Activated CD4-positive, alpha-beta T cell treated with anti-CD3 and anti-CD28 coated beads, Interleukin-2, amount 10 ng/mL, durations not matched to agents 24 days and 14 days (primary cell): Measurements from ENCODE around the gene GPS1. TPM values are rescaled to one million over a fixed set of nuclear protein-coding genes. Genes with fewer than 3 reads are reported as not detected.

Experiments used
- DNase-seq: peaks from one replicate; pipeline ENCODE4 v3.0.0; 2022
- H3K27ac Mint-ChIP-seq: one replicate; pipeline ENCODE4 v1.8.0; 2022; ENCODE audit warnings: mild to moderate bottlenecking, mixed read lengths
- H3K27me3 Mint-ChIP-seq: one replicate; pipeline ENCODE4 v1.8.0; 2022; ENCODE audit warnings: mixed read lengths
- H3K36me3 Mint-ChIP-seq: one replicate; pipeline ENCODE4 v1.8.0; 2022; ENCODE audit warnings: low read depth, mild to moderate bottlenecking, mixed read lengths
- H3K4me1 Mint-ChIP-seq: one replicate; pipeline ENCODE4 v1.8.0; 2021; ENCODE audit warnings: mixed read lengths
- H3K4me3 Mint-ChIP-seq: one replicate; pipeline ENCODE4 v1.8.0; 2022; ENCODE audit warnings: mild to moderate bottlenecking, moderate library complexity, mixed read lengths
- H3K9me3 Mint-ChIP-seq: one replicate; pipeline ENCODE4 v1.8.0; 2021; ENCODE audit warnings: mixed read lengths
- intact Hi-C: fragments of 100-400 bp; cut with micrococcal nuclease; formaldehyde crosslinking; loops from one replicate; pipeline ENCODE4 v1.15.1; 2023
- total RNA-seq: library from RNA; stranded (reverse); gene quantifications from 2 replicates; pipeline ENCODE4 v1.2.3, GENCODE V29; 2022

The GPS1 gene
- total RNA-seq, 1 donor from 2014 or later, result 118 TPM

DNA sequence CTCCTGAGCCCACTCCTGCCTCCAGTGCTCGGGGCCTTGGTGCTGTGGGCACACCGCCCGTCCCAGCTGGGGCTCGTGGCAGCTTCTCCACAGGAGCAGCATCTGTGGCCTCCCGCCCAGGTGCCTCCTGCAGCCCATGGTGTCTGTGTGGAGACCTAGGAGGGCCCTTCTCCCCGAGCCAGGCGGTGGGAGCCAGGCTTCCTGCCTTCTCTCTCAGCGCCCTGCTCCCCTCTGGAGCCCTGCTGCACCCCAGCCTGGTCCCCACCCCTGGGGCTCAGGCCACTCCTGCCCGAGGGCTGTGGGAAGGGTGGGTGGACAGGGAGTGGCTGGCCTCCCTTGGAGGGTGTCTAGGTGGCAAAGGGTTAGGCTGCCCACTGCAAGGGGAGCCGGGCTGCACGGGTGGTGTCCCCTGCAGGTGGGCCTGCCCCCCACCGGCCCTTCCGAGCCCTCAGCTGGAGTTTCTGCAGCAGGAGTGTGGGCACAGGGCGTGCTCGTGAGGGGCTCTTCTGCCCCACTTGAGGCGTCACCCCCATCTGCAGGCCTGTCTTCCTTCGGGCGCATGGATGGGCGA lies 40.0 kb upstream of the GPS1 start:
- Mint-ChIP-seq H3K4me3 (no peak overlapping the region), H3K36me3 (no peaks in the 10 kb centered on the region), H3K27me3 (no peaks in the 10 kb centered on the region), H3K9me3 (no peaks in the 10 kb centered on the region), H3K4me1 (no peaks in the 10 kb centered on the region), H3K27ac (no peak overlapping the region)
- intact Hi-C loops, result no loop called here
- DNase-seq, result no peak

DNA sequence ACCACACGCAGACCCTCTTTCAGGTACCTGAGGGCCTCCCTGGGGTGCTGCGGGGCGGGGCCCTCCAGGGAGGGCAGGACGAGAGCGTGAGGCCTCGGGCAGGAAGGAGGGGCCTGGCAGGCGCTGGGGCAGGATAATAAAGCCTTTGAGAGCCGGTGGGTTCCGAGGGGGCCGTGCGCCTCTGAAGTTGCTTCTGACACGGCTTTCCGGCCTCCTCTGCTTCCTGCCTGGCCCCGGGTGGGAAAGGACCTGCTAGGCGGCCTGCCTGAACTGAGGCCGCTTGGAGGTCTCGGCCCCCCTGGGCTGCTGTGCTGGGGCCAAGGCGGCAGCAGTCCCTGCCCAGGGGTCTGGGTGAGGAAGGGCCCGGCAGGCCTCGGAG lies 39.4 kb upstream of the GPS1 start:
- intact Hi-C loops, result no loop called here
- H3K27ac Mint-ChIP-seq, result no peak overlapping the region

DNA sequence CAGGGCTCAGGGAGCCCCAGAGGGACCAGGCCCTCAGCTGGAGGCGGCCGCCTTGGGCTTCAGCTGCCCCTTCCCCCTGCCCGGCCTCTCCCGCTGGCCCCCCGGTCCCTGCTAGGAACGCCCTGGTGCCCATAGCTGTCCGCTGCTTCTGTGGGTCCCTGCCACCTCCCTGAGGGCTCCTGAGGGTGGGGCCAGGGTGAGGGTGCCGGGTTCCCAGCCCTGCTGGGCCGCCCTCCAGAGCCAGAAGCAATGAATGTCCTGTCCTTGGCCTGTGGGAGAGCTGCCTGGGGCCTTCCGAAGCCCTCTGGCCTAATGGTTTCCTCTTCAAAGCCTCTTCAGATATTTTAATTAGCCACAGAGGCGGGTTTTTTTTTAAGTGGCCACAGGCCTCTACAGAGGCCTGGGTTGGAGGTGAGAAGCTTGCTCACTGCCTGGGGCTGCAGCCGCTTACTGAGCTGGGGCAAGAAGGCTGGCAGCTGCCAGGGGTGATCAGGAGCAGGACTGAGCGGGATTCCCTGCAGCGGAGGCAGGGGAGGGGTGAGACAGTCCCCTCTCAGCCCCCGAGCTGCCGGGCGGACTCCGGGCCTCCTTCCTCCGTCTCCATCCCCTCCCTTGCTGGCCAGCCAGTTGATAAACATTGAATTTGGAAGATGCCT lies 38.9 kb upstream of the GPS1 start:
- Mint-ChIP-seq H3K27ac (no peak overlapping the region), H3K4me1 (no peaks in the 10 kb centered on the region), H3K27me3 (no peaks in the 10 kb centered on the region), H3K4me3 (no peak overlapping the region), H3K36me3 (no peaks in the 10 kb centered on the region), H3K9me3 (no peaks in the 10 kb centered on the region)
- no peak for DNase-seq
- intact Hi-C loops, result no loop called here

More for the DNA sequence above, 39.4 kb upstream of the GPS1 start:
- no peaks in the 10 kb centered on the region for H3K4me1 Mint-ChIP-seq
- H3K9me3 Mint-ChIP-seq, result no peaks in the 10 kb centered on the region
- no peak for DNase-seq
- H3K36me3 Mint-ChIP-seq, result no peaks in the 10 kb centered on the region
- no peaks in the 10 kb centered on the region for H3K27me3 Mint-ChIP-seq
- H3K4me3 Mint-ChIP-seq, result no peak overlapping the region

DNA sequence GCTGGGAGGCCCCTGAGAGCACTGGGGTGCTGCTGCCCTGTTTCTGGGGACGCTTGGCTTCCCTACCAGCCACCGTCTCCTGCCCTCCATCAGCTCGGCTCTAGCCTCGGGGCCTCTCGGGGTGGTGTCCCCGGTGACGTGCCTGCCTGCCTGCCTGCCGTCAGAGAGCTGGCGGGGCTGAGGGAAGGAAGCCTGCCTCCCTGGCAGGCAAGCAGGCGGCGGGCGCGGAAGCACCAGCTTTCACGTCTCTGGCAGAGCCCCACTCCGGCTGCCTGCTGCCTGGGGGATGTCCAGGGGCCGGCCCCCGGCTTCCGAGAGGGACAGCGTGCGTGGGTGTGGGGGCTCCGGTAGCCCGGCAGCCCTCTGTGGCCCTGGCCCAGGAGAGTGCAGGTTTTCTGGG lies 38.4 kb upstream of the GPS1 start:
- H3K4me1 Mint-ChIP-seq, result no peaks in the 10 kb centered on the region
- no peak for DNase-seq
- H3K27ac Mint-ChIP-seq, result no peak overlapping the region
- no peaks in the 10 kb centered on the region for H3K9me3 Mint-ChIP-seq
- intact Hi-C loops, result no loop called here
- H3K27me3 Mint-ChIP-seq, result no peaks in the 10 kb centered on the region
- no peak overlapping the region for H3K4me3 Mint-ChIP-seq
- peaks cover under 1% of the 10 kb centered on the region for H3K36me3 Mint-ChIP-seq

DNA sequence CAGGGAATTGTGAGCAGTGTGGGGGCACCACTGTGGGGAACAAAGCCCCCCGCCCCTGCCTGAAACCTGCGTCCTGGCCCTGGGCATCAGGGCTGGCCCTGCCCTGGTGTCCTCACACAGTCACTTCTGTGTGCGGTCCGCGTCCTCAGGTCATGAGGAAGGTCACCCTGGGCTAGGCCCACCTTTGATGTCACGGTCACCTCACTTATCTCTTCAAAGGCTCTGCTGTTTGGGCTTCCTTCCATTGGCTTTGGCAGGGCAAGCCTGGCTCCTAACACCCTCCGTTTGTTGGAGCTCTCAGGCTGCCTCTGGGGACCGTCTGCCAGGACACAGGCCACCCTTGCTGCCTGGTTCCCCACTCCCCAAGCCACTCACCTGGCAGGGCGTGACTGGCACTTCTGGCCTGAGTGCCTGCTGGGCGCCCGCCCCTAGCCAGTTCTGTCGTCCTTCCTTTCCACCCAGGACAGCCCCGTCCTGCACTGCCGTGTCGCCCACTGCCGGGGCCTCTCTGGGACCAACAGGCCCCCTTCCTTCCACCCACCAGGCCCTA lies 37.9 kb upstream of the GPS1 start:
- no peak for DNase-seq
- Mint-ChIP-seq H3K27me3 (no peaks in the 10 kb centered on the region), H3K27ac (no peak overlapping the region), H3K4me1 (no peaks in the 10 kb centered on the region), H3K9me3 (no peaks in the 10 kb centered on the region), H3K36me3 (peaks cover 2% of the 10 kb centered on the region), H3K4me3 (no peak overlapping the region)
- intact Hi-C loops, result no loop called here

DNA sequence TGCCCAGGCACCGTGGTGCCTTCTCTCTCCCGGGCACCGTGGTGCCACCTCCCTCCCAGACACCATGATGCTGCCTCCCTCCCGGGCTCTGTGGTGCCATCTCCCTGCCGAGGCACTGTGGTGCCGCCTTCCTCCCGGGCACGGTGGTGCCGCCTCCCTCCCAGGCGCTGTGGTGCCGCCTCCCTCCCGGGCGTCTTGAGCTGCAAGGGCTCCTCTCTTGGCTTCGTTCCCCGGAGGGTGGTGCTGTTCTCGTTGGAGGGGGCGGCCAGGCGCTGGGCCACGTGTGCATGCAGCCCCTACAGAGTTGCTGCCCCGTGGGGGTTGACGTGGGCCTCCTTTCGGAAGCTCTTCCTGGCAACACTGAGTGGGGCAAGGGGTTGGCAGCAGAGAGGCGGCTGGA lies 37.3 kb upstream of the GPS1 start:
- Mint-ChIP-seq H3K9me3 (no peaks in the 10 kb centered on the region), H3K27me3 (no peaks in the 10 kb centered on the region), H3K4me1 (no peaks in the 10 kb centered on the region), H3K36me3 (peaks cover 4% of the 10 kb centered on the region), H3K4me3 (no peak overlapping the region), H3K27ac (no peak overlapping the region)
- no peak for DNase-seq
- intact Hi-C loops, result no loop called here

DNA sequence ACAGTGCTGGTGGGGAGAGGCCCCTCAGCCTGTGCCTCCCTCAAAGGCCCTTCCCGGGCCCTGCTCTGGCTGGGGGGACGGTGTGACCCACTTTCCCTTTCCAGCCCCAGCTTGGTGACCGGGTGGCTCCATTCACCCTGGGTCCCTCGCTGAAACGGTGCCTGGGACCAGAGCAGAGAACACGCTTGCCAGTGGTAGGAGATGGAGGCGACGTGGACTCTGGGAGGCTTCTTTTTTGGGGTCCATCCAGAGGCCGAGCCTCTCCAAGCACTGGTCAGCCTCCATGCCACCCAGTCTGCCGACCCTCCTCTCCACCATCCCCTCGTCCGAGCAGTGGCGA lies 36.8 kb upstream of the GPS1 start:
- intact Hi-C loops, result no loop called here

DNA sequence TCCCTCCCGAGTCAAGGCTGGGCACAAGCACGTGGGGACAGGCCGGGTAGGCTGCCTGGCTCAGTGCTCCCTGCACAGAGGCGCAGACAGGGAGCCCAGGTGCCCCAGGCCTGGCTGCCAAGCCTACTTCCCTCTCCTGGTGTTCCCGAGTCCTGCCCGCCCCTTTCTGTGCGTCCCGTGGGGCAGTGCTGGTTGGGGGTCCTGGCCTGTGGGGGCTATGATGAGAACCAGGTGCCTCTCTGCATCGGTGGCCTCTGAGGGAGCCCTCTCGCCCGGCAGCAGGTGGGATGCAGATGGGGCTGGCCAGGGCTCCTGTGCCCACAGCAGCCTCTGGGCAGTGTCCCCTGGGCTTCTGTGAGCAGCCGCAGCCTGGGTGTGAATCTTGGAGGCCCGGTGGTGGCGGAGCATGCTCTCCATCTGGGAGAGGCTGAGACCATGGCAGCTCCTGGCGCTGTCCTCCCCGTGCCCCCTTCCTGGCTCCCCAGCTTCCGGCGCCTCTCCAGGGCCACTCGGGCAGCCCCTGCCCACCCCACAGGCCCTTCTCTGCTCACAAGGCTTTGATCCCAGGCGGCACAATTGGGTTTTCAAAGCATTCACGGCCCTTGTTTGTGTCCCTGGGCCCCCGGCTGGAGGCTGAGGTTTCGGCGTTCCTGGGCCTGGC lies 36.3 kb upstream of the GPS1 start:
- intact Hi-C loops, result no loop called here
- no peaks in the 10 kb centered on the region for H3K9me3 Mint-ChIP-seq
- peaks cover 4% of the 10 kb centered on the region for H3K36me3 Mint-ChIP-seq
- no peak for DNase-seq
- no peak overlapping the region for H3K27ac Mint-ChIP-seq
- no peaks in the 10 kb centered on the region for H3K27me3 Mint-ChIP-seq
- H3K4me1 Mint-ChIP-seq, result peaks cover 3% of the 10 kb centered on the region
- no peak overlapping the region for H3K4me3 Mint-ChIP-seq

More for the DNA sequence above, 36.8 kb upstream of the GPS1 start:
- Mint-ChIP-seq H3K27ac (no peak overlapping the region), H3K9me3 (no peaks in the 10 kb centered on the region), H3K27me3 (no peaks in the 10 kb centered on the region), H3K36me3 (peaks cover 4% of the 10 kb centered on the region), H3K4me3 (no peak overlapping the region), H3K4me1 (no peaks in the 10 kb centered on the region)
- DNase-seq, result no peak

DNA sequence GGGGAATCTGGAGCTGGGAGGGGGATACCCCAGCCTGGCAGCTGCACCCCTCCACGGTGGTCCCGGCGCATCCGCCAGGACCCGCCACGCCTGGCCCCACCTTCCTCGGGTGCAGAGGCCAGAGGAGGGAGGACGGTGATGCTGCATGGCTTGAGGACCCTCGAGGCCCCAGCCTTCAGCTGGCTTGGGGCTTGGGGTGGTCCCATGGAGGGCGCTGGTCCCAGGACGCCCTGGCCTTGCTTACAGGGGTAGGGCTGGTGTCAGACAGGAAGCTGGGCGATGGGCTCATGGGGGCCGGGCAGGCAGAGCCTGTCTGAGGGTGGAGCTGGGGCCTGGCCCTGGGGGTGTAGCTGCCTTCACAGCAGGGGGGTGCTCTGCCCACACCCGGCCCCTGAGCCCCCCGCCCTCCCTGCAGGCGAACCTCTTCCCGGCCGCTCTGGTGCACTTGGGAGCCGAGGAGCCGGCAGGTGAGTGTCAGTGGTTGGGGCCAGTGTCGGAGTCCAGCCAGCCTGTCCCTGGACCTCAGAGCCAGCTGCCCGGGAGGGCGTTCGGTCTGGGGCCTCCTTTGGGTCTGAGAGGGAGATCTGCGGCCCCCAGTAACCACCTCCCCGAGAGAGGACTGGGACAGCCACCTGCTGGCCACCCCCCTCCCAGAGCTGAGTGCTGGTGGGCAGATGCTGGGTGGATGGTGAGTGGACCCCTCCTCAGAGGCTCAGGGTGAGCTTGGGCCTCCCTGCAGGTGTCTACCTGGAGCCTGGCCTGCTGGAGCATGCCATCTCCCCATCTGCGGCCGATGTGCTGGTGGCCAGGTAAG lies 35.4 kb upstream of the GPS1 start:
- H3K27ac Mint-ChIP-seq, result no peak overlapping the region
- H3K4me1 Mint-ChIP-seq, result peaks cover 6% of the 10 kb centered on the region
- H3K36me3 Mint-ChIP-seq, result peaks cover 6% of the 10 kb centered on the region
- intact Hi-C loops, result no loop called here
- H3K9me3 Mint-ChIP-seq, result no peaks in the 10 kb centered on the region
- no peak overlapping the region for H3K4me3 Mint-ChIP-seq
- no peak for DNase-seq
- H3K27me3 Mint-ChIP-seq, result no peaks in the 10 kb centered on the region

DNA sequence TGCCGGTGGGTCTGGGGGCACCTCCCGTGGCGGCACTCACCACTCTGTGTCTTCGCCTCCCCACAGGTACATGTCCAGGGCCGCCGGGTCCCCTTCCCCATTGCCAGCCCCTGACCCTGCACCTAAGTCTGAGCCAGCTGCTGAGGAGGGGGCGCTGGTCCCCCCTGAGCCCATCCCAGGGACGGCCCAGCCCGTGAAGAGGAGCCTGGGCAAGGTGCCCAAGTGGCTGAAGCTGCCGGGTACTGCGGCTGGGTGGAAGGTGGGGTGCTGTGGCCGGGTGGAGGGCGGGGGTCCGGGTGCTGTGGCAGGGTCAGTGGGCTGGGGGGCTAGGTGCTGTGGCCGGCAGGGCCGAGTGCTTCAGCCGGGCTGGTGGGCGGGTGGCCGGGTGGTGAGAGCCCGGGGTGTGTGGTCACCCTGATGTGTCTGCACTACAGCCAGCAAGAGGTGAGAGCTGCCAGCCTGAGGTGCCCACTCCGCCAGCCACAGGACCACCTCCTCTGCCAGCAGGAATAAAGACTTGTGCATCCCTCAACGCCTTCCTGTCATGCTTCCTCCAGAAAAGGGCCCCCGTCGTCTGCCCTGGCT lies 34.7 kb upstream of the GPS1 start:
- intact Hi-C loops, result no loop called here
- H3K4me1 Mint-ChIP-seq, result peaks cover 13% of the 10 kb centered on the region
- DNase-seq, result no peak
- peaks cover 6% of the 10 kb centered on the region for H3K36me3 Mint-ChIP-seq
- H3K27me3 Mint-ChIP-seq, result no peaks in the 10 kb centered on the region
- no peaks in the 10 kb centered on the region for H3K9me3 Mint-ChIP-seq
- H3K27ac Mint-ChIP-seq, result no peak overlapping the region
- no peak overlapping the region for H3K4me3 Mint-ChIP-seq

DNA sequence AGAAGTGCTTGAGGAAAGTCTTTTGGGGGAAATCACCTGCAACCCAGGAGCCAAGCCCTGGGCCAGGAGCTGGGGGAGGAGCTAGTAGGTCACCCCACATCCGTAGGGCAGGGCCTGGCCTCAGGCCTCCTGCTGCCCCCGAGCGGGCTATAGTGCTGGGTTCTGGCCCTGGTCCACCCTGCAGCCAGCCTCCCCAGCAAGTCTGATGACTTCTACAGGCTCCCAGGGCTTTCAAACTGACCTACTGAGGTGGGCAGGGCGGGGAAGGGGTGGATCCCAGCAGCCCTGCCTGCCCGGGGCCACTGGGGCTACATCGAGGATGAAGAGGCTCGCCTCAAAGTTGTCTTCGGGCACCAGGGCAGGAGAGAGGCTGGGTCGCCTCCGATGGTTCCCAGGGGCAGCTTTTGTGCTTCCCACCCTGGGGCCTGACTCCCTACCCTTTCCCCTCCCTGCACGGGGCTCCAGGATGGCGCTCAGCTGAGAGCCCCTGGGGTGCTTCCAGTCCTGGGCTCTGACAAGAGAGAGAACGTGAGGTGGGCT lies 34.0 kb upstream of the GPS1 start:
- intact Hi-C loops, result no loop called here
- no peak for DNase-seq
- Mint-ChIP-seq H3K36me3 (peaks cover 6% of the 10 kb centered on the region), H3K9me3 (no peaks in the 10 kb centered on the region), H3K27ac (no peak overlapping the region), H3K27me3 (no peaks in the 10 kb centered on the region), H3K4me1 (peaks cover 13% of the 10 kb centered on the region), H3K4me3 (no peak overlapping the region)

DNA sequence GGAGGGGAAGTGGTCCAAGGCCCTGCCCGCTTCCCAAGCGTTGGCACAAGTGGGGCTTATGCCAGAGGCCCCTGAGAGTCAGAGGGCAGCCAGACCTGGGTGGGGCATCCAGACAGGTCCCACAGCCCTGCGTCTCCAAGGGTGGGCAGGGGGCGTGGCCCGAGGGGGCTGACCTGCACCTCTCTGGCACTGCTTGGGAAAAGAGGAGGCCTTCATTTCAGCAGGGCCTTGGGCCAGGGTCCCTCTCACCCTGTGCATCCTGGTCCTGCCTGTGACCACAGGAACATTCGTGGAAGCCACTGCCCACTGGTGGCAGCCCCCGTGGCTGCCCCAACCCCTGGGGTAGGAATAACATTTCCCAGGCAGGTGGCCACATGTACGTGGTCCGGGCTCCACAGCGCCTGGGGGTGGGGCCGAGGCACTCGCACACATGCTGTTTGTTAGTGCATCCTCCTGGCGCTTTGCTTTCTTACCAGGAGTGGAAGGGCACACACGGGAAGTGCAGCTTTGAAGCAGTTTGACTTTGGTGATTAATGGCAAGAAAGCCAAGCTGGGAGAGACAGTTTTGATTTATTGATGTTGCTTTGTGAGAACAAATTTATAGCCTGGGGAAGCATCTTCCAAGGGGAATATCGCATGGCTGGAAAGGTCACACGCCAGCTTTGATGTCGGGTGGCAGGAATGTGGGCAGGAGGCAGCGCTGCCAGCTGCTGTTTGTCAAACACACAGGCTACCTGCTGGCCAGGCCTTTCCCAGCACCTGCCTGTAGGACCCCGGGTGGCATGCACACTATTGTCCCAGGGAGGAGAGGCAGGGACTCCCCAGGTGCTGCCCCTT lies 33.3 kb upstream of the GPS1 start:
- no peak overlapping the region for H3K27ac Mint-ChIP-seq
- H3K9me3 Mint-ChIP-seq, result no peaks in the 10 kb centered on the region
- H3K36me3 Mint-ChIP-seq, result peaks cover 6% of the 10 kb centered on the region
- no peak overlapping the region for H3K4me3 Mint-ChIP-seq
- H3K4me1 Mint-ChIP-seq, result peaks cover 13% of the 10 kb centered on the region
- intact Hi-C loops, result no loop called here
- no peak for DNase-seq
- no peaks in the 10 kb centered on the region for H3K27me3 Mint-ChIP-seq
